Fibroblast of the aortic adventitia (primary cell): Measurements from ENCODE around the gene CCDC78. TPM values are rescaled to one million over a fixed set of nuclear protein-coding genes. Genes with fewer than 3 reads are reported as not detected.

ENCODE experiments used
- DNase-seq: peaks from one replicate; pipeline ENCODE4 v3.0.0-alpha.2; 2010; ENCODE audit warnings: low read depth
- H3K4me3 ChIP-seq: 2 replicates; pipeline ENCODE4 v1.5.1; 2011; ENCODE audit warnings: low read depth, mild to moderate bottlenecking, control low read depth, low read length, moderate library complexity
- total RNA-seq: library from RNA; depleted of rRNA; stranded (reverse); fragments of >200 nt; gene quantifications from 2 replicates; pipeline ENCODE4 v1.2.3, GENCODE V29; 2012; ENCODE audit warnings: low replicate concordance
- TF ChIP-seq, protein P1 (sequence below): IDR thresholded peaks from 2 replicates; pipeline ENCODE4 v1.5.1; 2011; ENCODE audit warnings: mild to moderate bottlenecking, low read length, control low read depth, inconsistent platforms; ENCODE audit not compliant: insufficient read depth

CCDC78 gene
- total RNA-seq, 1 donor: 1.8 TPM

DNA sequence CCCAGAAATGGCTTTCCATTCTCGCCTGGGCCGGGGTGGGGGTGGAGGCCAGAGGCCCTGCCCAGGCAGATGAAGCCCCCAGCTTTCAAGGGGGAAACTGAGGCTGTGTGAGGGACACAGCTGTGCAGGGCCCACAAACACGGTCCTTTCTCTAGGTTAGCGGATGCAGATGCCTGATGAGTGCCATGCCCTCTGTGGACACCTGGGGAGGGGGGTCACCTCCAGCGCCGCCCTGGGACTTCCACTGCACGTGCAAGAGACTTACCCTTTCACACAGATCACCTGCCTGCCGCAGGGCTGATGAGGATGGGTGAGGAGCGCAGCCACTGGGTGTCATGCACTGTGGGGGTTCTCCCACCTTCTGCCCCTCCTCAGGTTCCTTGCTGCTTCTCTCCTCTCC, 7.9 kb downstream of the CCDC78 start:
- DNase-seq: no peak
- H3K4me3 ChIP-seq: no peak overlapping the region
- TF ChIP-seq, protein P1, sequence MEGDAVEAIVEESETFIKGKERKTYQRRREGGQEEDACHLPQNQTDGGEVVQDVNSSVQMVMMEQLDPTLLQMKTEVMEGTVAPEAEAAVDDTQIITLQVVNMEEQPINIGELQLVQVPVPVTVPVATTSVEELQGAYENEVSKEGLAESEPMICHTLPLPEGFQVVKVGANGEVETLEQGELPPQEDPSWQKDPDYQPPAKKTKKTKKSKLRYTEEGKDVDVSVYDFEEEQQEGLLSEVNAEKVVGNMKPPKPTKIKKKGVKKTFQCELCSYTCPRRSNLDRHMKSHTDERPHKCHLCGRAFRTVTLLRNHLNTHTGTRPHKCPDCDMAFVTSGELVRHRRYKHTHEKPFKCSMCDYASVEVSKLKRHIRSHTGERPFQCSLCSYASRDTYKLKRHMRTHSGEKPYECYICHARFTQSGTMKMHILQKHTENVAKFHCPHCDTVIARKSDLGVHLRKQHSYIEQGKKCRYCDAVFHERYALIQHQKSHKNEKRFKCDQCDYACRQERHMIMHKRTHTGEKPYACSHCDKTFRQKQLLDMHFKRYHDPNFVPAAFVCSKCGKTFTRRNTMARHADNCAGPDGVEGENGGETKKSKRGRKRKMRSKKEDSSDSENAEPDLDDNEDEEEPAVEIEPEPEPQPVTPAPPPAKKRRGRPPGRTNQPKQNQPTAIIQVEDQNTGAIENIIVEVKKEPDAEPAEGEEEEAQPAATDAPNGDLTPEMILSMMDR: no peak

DNA sequence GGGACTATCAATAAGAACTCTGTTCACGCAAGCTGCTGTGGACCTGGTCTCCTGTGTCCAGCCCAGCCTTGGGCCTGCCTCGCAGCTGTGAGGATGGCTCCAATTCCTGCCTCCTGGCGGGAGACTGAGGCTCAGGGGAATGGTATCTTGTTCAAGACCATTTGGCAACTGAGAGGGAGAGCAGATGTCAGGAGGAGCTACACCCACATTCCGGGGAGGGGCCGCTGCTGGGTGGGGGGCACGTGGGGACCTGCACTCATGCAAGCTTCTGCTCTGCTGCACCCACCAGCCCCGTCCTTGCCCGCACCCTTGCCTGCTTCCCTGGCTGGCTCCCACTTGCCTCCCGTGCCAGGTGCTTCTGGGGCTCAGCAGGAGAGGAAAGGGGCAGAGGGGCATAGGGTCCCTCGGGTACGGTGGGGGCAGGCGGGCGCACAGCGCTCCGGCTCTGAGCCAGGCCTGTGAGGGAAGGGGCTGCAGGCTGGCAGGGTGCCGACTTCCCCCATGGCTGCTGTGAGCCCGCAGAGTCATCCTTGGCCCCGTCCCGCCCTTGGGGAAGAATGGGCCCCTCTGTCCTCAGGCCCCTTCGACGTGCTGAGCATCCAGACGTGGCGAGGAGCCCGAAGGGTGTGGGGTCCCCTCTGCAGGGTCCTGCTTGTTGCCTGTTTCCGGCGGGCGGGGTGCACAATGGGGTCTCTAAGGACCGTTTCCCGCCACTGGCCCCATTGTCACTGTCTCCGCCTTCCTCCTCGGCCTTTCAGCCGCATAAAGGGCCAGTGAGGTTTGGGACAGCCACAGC, 8.6 kb downstream of the CCDC78 start:
- TF ChIP-seq, protein P1: no peak
- no peak for DNase-seq
- H3K4me3 ChIP-seq: no peak overlapping the region

DNA sequence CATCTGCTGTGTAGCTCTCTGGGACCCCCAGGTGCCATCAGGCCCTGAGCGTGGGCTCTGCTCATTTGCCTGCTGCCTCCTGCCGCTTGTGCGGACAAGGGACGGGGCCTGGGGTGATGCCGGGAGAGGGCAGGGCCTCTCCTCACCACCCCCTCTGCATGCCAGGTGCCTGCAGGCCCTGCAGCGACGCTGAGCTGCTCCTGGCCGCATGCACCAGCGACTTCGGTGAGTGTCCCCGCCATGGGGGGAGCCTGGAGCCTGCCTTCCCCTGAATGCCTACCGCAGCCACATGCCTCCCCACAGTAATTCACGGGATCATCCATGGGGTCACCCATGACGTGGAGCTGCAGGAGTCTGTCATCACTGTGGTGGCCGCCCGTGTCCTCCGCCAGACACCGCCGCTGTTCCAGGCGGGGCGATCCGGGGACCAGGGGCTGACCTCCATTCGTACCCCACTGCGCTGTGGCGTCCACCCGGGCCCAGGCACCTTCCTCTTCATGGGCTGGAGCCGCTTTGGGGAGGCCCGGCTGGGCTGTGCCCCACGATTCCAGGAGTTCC, 9.4 kb downstream of the CCDC78 start:
- no peak for DNase-seq
- no peak overlapping the region for H3K4me3 ChIP-seq
- TF ChIP-seq, protein P1: no peak

DNA sequence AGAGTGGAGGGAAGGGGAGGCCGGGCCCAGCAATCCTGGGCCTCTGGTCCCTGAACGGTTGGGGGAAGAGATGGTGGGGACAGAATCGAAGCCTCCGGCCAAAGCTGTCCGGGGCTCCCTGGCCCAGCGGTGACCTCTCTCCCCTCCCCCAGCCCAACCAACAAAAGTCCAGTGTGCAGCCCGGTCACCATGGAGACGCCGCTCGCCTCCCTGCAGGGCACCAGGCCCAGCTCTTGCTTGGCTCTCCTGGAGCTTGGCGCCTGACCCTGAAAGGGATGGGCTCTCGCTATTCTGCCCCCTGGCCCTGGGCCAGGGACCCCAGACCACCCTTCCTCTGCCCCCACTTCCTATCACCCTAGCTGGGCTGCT, 10.1 kb downstream of the CCDC78 start:
- TF ChIP-seq, protein P1: no peak
- DNase-seq: peak; percentile 60
- peak overlapping the region; percentile 72 for H3K4me3 ChIP-seq

DNA sequence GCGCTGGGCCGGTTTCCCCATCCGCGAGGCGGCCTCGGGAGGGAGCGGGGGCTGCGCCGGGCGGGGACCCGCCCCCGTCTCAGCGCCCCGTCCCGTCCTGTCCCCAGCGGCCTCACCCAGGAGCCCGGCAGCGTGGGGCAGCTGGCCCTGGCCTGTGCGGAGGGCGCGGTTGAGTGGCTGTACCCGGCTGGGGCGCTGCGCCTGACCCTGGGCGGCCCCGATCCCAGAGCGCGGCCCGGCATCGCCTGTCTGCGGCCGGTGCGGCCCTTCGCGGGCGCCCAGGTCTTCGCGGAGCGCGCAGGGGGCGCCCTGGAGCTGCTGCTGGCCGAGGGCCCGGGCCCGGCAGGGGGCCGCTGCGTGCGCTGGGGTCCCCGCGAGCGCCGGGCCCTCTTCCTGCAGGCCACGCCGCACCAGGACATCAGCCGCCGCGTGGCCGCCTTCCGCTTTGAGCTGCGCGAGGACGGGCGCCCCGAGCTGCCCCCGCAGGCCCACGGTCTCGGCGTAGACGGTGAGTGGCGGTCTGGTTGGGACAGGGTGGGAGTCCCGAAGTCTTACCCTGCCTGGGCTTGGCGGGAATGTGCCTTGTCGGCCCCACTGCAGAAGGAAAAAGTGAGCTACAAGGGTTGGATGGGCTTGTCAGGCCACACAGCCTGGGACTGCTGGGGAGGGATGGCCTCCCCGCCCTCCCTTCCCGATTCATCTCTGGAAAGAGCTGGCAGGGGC, 10.6 kb downstream of the CCDC78 start:
- no peak for DNase-seq
- H3K4me3 ChIP-seq: peak overlapping the region; percentile 72
- TF ChIP-seq, protein P1: no peak

DNA sequence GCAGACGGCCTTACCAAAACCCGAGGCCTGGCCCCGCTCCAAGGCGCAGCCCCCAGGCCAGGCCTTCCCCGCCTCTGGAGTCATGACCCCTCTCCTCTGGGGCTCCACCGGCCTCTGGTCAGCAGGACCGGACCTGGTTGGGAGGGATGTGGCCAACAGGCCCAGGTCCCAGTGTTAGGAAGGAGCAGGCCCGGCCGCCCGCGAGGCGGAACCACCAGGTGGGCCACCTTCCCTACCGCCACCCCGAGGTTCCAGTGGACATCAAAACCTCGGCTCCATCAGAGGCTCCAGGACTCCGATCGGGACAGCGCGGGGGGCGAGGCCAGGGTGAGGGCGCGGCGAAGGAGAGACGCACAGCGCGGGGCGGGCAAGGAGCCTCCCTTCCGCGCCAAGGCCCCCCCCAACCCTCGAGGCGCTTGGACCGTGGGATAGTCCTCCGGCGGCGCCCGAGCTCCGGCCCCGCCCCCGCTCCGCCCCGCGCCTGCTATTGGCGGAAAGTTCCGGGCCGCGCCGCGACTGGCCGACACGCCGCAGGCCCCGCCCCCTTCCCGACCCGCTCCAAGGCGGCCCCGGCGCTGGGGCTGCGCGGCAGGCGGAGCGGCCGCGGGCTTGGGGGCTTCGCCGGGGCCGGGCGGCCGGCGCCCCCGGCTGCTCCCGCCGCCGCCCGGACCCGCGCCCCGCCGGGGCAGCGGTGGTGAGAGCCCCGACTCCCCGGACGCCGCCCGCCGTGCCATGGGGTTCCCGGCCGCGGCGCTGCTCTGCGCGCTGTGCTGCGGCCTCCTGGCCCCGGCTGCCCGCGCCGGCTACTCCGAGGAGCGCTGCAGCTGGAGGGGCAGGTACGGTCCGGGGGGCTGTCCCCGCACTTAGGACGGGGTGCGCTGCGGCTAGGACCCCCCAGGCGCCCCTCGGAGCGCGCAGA, 11.4 kb downstream of the CCDC78 start, which contains the start of gene METRN:
Gene METRN (plus strand): TSS at position 561 of the 919 bp plus-strand sequence. CDS start 172 bp downstream, at position 733.
- peak within 1 kb of the TSS; percentile 72 for H3K4me3 ChIP-seq
- DNase-seq: peak; percentile 74
- TF ChIP-seq, protein P1: no peak
